GM19099 (cell line): ENCODE results near the gene PERCC1.

Source experiments
- POLR2A ChIP-seq: IDR thresholded peaks from 3 replicates; pipeline ENCODE4 v1.6.1; 2011; ENCODE audit warnings: low read depth; ENCODE audit not compliant: insufficient read length; ENCODE audit errors: extremely low read depth

The PERCC1 gene

DNA sequence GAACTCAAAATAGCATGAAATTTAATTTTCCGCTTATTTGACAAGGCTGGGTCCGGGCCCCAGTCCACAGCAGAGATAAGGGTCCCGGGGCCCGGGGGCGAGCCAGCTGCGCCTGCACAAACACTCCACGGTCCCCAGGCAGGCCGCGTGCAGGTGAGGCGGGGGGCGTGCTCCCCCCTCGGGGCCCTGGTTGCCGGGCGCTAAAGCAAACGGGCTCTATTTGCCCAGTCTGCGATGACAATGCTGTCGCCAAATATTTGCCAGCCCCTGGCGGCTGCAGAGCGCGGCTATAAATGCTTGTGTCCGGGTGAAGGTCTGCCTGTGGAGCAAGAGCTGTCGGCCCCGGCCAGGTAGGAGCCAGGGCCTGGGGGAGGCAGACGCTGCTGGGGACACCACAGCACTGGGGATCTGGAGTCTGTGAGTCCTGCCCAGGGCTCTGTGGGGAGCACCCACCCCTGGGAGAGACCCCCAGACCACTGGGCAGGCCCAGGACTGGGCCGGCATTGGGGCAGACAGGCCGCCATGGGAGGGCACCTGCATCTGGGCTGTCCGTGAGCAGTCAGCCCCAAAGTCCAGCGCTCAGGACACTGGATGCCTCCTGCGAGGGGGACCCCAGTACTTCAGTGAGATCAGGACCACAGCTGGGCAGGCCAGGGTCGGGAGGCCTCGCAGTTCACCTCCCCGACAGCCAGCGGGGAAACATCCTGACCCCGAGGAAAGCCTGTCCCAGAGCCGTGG, at the start of gene PERCC1:
Gene PERCC1, plus strand, starts transcription at position 320 of the 738 bp plus-strand sequence. CDS start 1,516 bp downstream, outside the sequence.
- TF ChIP-seq POLR2A = no peak

DNA sequence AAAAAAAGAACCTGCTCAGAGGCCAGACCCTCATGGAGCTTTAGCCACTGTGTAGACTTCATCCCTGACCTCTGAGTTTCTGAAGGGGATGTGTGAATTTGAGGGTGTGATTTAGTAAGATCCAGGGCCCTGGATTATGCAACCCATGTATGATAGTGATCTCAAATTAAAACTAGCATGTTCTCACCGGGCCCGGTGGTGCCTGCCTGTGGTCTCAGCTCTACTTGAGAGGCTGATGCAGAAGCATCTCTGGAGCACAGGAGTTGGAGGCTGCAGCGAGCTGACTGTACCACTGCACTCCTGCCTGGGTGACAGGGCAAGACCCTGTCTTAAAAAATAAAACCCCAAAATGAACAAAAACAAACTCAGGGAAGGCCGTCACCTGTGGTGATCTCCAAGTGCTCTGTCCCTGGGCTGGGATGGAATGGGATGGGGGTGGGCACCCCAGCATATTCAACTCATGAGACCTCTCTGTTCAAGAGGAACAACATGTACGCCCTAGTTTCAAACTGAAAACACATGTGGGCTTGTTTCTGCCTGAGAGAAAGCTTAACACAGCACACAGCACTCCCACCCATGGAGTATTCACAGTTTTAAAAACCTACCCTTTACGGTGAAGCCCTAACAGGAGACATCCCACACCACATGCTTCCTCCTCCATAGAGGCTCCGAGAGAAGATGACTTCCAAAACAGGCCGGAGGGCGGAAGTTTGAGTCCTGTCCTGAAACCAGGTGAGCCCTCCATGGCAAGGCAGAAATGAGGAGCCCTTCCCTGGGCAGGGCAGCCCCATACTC, 49.1 kb upstream of the PERCC1 start:
- TF ChIP-seq POLR2A = no peak

DNA sequence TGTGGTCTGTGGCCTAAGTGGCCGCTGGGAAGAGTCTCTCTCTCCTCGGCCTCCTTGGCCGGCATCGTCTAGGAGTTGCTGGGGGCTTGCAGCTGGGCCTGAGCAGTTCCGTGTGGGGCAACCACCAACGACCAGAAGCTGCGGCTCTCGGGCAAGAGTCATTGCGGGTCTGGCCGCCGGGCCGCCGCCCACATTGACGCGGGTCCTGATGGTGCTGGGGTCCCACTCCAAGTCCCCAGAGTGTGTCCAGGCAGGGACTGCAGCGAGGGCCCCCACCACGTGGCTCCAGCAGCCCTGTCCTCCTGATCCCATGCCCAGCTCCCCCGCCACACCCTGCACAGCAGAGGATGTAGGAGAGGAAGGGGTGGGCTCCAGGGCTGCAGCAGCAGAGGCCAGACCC, 47.3 kb upstream of the PERCC1 start:
- TF ChIP-seq POLR2A = no peak

DNA sequence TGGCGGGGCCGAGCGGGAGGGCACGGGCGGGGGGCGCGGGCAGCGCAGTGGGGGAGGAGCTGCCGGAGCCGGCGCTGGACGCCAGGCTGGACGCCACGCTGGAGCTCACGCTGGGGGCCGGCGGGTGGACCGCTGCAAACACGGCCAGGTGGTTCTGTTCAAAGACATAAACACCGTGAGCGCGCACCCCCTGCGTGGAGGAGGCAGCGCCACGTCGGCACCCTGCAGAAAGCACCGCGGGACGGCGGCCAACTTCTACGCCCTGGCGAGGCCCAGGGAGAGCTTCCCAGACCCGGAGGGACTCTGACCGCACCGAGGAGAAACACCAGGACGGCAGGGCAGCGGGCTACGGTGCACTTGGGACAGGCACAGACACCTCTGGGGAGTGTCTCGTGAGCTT, 45.6 kb upstream of the PERCC1 start:
- TF ChIP-seq POLR2A = no peak

DNA sequence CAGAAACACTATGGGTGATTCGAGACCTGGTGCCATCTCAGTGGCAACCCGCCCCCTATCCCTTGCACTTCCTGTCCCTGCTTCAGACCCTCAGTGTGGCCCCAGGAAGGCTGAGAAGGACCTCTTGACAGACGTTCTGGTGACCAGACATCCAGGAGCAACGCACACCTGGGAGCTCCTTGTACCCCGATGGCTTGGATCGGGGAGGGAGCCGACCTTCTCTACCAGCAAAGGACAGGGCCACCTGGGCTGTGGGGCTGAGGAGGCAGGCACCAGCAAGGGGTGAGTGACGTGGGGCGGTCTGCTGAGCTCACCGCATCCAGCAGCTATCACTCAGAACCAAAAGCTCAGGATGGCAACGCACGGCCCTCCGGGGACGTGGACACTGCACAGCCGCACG, 43.5 kb upstream of the PERCC1 start:
- no peak for TF ChIP-seq POLR2A

DNA sequence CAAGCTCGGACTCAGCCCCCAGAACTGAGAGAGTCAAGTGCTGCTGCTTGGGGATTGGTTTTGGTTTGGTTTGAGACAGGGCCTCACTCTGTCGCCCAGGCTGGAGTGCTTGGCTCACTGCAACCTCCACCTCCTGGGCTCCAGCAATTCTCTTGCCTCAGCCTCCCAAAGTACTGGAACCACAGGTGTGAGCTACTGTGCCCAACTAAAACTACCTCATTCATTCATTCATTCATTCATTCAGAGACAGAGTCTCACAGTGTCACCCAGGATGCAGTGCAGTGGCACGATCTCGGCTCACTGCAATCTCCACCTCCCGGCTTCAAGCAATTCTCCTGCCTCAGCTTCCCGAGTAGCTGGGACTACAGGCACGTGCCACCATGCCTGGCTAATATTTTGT, 41.1 kb upstream of the PERCC1 start:
- no peak for TF ChIP-seq POLR2A

DNA sequence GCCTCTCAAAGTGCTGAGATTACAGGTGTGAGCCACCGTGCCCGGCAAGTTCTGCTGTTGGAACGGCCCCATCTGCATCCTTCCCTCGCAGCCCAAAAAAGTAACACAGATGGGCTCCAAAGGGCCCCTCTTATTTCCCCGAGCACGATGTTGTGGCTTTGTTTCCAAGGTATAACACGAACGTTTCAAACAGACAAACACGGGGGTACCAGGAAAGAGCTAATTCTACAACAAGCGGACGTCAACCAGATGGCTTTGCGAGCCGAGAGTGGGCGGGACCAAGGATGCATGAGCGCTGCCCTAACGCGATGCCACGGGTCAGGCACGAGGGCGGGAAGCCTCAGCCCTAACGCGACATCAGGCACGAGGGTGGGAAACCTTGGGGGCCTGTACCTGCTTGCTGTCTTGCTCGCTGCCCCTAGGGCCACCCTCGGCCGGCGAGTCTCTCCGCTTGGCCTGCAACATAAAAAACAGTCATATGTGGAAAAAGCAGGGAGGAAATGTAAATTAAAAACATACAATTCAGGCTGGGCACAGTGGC, 40.6 kb upstream of the PERCC1 start:
- TF ChIP-seq POLR2A = no peak

DNA sequence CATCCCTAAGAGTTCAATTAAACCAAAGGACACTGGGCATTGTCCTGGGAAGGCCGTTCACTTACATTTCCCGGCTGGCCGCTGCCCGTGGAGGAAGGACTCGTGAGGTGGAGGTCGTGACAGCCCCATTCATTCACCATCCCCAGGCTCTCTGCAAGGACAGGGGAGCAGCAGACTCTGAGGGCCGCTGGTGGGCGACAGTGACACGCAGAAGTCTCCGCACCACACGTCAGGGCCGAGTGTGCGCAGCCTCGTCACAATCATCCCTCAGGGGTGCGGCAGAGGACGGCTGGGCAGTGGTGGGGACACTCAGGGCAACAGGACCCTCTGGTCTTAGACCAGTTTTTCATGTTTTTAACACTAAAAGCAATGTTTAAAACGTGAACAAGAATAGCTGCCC, 38.1 kb upstream of the PERCC1 start:
- no peak for TF ChIP-seq POLR2A

DNA sequence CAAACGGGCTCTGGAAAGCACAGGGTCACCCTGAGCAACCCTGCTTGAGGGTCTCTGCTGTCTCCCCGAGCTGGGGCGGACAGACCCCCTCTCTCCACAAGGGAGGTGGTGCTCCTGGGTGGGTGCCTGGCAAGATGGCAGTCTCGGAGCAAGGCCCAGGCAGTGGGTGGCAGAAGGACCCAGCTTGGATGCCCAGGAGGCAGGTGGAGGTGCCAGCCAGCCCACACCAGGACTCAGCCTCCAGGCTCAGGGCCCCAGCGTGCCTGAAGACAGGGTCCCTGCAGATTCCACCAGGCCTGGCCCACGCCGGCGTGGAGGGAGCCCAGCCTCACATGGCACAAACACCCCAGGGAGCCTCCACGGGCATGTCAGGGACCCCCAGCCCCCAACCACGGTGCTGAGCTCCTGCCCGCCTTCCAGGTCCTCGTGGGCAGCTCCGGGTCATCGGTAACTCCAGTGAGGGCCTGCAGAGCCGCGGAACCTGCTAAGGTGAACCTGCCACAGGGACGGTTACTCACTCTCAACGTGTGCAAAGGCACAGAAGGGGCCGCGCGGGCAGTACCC, 37.2 kb upstream of the PERCC1 start:
- TF ChIP-seq POLR2A = no peak

DNA sequence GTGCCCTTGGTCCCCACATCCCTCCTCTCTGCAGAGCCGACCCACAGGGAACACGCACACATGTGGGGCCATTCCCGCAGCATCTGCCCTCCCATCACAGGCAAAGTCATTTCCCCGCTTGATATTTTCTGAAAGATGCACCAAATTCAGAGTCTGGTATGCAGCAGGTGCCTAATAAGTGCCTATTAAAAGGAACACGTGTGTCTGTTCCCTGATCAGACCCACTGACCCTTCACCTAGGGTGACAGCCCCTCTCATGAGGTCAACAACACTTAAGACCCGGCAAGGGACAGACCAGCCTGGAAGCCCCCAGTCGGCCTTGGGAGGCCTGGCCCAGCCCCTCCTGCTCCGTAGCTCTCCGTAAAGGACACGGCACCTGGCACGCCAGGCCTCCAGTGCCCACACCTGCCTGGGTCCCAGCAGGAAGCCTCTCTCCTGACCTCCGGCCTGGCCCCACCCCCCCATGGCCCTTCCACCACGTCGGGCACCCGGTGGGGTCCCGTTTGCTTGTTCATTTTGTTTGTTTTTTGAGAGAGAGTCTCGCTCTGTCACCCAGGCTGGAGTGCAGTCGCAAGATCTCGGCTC, 36.4 kb upstream of the PERCC1 start:
- TF ChIP-seq POLR2A = no peak

DNA sequence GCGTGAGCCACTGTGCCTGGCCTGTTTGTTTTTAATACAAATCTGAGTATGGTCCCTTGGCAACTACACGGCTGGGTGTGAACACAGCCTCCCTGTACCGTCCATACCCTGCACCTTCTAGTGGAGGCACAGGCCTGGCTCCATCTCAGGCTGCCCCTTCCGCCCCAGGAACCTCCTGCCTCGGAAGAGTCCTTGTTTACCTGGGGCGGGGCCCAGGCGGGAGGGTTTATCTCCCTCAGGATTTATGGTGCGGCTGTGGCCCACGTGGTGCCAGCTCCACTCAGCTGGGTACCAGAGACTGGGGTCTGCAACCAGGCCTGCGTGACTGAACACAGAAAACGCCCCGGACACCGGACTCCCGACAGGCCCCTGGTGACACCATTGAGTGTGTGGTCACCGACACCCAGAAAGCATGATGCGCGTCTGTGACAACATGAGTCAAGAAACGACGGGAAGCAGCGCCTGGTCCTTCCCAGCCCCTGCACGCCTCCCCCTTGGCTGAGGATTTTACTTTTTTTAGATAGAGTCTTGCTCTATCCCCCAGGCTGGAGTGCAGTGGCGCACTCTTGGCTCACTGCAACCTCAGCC, 35.3 kb upstream of the PERCC1 start:
- no peak for TF ChIP-seq POLR2A

DNA sequence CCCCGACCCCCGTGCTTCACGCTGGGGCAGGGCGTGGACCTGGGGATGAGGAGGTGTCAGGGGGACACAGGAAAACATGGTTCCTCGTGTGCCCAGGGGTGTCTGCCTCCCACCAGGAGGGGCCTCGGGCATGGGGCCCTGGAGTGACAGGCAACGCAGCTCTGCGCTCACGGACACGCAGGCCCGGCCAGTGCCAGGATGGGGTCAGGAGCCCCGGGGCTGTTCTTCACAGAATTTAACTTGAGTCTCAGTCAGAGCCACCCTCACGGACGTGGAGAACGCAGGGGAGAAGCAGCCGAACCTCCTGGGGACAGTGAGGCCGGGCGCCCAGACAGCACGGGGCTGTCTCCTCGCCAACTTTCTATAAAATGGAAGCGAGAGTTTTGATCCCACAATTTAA, 33.1 kb upstream of the PERCC1 start:
- no peak for TF ChIP-seq POLR2A

DNA sequence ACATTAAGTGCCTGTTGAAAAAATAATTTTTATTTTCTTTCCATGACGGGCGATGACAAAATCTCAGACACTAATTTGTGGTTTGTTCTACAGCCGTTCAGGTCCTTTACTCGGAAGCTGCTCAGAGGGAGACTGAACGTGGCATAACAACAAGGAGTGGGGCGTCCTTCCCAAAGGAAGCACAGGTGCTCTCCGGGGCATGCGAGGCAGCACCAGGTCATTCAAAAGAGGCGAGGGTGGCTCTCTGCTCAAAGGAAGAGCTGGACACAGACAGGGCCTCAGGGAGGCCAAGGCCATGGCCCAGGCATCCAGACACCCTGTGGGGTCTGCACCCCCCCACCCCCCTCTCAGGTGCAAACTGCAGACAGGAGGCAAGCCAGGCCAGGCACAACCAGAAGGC, 32.5 kb upstream of the PERCC1 start:
- no peak for TF ChIP-seq POLR2A

DNA sequence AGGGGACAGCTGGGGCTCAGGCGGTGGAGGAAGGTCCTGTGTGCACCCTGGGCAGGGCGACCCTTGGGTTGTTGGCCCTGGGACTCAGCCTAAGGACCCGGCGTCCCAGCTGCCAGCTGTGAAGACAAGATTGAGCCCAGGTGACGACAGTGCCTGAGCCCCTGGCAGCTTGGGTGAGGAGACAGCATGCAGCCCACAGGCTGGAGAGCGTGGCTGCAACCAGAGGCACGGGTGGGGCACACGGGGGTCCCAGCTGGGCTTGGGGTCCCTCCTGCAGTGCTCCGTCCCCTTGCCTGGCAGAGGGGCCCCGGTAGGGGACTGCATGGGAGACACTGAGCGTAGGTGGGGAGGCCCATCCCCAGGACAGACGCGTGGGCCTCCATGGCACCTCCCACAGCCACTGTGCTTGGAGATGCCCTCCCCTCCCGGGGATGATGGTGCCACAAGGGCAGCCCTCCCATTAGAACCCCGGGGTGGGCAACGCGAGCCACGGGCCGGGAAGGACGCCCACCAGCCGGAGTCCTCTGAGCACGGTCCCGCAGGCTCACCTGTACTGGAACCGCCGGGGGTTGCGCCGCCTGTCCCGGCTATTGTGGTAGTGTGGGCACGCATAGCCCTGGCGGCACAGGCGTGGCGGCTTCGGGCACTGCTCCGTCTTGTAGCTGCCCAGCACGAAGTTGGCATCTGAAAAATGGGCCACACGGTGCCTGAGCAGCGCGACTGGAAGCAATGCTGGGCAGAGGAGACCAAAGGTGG, 31.9 kb upstream of the PERCC1 start:
- no peak for TF ChIP-seq POLR2A
